GM19438 (cell line): ENCODE data around the gene SFTPA2.
"Not testable (repeated sequence)": the region's sequence is repeated elsewhere in the genome, so short reads cannot be mapped to it uniquely, and the experiment has no call there.

Source experiments
- ATAC-seq: cut with Tn5 transposase; IDR thresholded peaks from one replicate; pipeline ENCODE4 v1.9.1; 2021; ENCODE audit warnings: low read depth; ENCODE audit not compliant: unreplicated experiment

SFTPA2 gene

DNA sequence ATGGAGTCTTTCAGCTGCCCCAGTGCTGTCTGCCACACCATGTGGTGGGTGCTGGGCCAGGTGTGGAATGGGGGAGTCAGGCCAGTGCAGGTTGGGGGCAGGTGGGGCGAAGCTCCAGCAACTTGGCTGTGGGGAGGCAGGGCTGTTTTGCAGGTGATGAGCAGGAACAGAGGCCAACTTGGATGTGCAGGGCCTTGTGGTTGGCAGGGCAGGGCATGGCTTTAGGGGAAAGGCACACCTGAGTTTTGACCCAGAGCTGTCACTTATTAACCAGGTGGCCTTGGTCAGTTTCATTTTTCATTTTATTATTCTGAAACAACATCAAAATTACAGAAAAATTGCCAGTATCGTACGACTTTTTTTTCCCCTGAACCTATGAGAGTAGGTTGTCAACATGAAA lies 1.1 kb upstream of the SFTPA2 start:
- no peak for ATAC-seq

DNA sequence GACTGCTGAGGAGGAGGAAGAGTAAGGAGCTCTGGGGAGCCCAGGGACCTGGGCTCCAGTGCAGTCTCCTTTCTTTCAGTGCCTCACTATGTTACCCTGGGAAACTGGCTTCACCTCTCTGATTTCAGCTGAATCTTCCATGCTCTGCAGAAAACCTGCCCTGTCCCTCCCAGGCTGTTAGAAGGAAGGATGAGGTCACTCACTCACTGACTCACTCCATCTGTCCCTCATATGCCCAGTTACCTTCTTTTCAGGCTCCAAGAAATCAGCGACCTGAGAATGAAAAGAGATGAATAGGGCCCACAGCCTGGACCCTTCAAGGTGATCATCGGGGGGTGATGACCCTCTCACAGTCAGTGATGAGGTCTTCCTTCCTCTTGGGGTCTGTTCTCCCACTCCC lies 481 bp downstream of the SFTPA2 start:
- ATAC-seq, result no peak

DNA sequence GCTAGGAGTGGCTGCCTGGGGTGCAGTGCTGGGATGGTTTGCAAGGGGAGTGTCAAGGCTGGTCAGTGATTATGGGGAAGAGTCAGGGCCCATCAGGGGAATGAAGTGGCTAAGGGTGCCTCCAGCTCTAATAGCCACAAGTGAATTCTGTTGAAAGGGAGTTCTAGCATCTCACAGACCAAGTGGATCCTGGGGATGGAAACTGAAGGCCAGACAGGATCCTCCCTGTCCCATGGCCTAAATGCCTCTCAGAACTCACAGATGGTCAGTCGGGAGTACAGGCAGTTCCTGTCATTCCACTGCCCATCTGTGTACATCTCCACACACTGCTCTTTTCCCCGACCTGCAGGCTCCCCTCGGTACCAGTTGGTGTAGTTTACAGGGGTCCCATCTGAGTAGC lies 3.2 kb downstream of the SFTPA2 start:
- ATAC-seq, result not testable (repeated sequence)

DNA sequence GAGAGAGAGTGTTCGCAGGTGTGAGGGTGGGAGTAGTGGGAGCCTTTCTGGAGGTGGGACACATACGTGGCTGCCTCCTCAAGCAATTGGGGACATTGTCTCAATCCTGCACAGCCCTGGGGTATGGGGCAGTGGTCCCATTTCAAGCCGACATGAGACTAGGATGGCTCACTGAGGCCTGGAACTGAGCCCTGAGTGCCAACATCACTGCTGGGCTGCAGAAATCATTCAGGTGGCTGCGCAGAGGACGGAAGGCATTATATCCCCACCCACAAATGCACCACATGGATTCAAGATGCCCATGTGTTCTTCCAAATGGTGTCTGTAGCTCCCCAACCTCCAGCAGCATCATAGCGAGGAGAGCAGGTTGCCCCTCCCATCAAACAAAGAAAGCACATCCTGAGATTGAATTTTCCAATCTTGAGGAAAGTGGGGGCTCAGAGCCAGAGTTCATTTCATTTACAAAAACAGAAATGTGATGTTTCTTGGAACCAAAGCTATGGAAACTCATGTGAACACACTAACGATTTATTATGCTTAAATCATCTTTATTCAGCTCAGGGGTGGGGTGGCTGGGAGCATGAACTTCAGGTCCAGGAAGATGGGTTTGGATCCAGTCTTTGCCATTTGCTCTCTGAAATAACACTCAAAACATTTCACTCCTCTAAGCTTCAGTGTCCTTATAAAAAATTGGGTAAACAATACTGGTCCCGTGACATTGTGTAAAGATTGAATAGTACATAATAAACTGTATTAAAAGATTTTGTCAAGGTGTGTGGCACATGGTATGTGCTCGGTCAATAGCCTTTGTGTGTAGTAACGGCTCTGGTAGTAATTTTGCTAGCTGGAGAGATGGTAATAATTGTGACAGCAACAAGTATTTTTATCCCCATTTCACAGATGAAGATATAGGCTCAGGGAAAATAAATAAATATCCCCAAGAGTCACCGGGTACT lies 4.6 kb downstream of the SFTPA2 start:
- ATAC-seq, result no peak

DNA sequence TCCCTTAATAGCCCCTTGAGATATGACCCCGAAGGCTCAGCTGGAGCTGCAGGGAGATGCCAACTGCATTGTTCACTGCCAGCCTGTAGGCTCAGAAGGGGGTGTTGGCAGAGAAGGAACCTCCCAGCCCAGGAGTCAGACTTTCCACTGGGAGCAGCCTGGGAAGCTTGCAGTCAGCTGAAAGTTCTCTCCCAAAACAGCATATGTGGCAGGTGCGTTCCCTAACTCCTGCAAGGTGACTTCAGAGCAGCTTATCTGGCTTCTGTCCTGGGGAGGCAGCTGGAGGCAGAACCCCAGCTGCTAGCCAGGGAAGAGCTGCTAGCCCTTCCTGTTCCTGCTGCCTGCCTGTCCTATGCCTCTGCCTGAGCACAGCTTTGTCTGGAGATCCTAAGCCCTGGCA lies 8.1 kb downstream of the SFTPA2 start:
- ATAC-seq, result no peak

DNA sequence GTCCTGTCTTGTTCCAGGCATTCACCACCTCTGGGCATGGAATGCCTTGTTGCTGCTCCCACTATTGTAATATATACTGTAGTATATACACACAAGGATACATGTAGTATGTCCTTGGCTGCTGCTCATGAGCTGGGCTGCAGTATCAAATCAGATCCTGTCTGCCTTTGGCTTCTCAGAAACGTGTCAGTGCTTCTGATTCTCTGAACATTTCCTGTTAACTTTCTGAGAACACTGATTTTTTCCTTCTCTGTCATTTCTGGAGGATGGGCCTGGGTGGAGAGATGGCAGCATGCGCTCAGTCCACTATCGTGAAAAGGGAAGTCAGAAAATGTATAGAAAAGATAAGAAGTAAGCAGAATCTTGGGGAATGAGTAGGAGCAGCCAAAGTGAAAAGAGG lies 12.2 kb downstream of the SFTPA2 start:
- no peak for ATAC-seq

DNA sequence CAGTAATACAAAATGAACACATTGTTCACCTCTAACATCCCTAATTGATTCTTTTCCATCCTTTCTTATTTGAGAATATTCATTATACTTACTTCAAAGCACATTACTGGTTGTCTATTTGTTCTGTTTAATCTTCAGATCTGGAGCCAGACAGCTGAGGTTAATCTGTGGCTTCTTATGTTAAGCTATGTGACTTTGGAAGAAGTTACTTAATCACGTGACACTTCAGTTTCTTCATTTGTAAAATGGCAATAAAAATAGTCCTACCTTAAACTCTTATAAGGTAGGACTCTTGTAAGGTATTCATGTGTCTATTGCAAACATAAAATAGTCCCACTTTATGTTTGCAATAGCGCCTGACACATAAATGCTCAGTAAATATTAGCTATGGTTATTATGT lies 13.1 kb downstream of the SFTPA2 start:
- ATAC-seq, result not testable (repeated sequence)

DNA sequence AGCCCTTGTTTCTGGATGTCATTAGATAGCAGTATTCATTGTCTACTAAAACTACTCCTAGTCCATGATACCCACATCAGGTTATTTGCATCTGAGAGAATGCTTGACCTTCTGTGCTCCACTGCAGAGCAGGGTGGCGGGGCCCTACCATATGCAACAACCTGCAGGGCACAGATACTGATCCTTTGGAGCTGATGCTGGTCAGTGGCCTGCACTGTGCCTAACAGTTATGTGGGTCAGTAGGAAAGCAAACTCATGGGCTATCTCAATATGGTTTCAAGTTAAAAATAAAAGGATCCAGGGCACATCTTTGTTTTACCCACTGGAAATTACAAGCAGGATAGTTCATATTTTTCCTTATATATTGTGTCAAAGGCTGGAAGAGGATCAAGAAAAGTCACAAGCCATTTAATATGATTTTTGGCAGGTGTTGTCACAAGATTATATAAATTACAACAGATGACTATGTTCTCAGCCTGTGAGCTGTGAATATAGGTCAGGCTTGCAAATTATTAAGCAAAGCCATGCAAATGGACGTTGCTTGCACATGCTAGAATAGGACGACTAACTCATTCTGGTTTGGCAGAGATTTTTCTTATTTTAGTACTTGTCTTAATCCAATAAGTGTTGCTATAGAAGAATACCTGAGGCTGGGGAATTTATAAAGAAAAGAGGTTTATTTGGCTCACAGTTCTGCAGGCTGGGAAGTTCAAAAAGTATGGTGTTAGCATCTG lies 15.1 kb downstream of the SFTPA2 start:
- not testable (repeated sequence) for ATAC-seq

DNA sequence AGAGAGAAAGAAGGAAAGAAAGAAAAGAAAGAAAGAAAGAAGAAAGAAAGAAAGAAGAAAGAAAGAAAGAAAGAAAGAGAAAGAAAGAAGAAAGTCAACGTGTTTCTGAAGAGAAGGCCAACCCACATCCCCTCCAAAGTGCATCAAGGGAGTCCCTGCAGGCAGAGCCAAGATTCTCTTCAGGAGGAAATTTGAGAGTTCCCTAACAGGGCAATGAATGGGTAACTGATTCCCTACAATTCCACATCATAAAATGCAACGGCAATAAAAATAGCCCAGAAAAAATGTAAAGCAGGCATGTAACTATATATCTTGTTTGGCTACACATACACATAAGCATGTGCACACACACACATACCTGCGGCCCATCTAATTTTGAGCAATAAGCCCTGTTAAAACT lies 15.8 kb downstream of the SFTPA2 start:
- not testable (repeated sequence) for ATAC-seq

DNA sequence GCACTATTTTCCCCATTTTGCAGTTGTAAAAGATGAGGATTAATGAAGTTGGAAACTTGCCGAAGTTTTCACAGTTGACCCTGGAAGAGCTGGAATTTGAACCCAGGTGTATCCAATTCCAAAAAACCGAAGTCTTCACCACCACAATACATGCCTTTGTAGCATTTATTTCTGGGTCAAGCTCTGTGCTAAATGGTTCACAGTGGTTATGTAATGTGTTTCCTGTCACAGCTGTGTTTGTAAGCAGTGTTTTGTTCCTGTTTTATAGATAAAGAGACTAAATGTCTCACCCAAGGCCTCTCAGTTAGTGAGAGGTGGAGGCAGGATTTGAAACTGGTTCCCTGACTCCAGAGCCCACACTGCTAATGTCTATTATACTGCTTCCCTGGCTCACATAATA lies 17.6 kb downstream of the SFTPA2 start:
- ATAC-seq, result no peak

DNA sequence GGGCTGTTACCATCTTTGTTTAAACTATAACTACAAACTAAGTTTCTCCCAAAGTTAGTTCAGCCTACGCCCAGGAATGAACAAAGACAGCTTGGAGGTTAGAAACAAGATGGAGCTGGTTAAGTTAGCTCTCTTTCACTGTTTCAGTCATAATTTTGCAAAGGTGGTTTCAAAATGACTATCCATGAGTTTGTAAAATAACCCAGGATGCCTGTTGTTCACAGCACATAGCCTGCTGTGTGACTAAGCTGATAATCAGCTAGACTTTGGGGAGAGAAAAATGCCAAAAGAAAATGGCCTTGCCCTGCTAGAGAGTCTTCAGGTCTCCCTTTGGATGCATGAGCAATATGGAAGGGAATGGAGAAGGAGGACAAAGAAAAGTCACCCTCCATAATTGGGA lies 19.3 kb downstream of the SFTPA2 start:
- peak; percentile 91 for ATAC-seq

DNA sequence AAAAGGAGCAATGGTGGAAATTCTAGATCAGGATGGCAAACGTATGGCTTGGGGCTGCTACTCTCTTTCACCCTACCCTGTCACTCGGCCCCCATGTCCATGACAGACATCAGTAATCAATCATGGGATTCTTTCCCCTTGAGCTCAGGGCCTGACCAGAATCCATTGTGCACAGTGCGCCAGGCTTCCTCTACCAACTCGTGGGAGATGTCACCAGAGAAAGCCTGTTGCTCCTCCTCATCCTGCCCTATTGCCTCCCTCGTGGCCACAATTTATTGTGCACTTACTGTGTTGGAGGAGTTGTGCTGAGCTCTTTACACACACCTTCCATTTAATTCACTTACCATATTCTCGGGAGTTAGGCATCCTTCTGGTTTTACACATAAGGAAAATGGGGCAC lies 21.9 kb downstream of the SFTPA2 start:
- ATAC-seq, result not testable (repeated sequence)

DNA sequence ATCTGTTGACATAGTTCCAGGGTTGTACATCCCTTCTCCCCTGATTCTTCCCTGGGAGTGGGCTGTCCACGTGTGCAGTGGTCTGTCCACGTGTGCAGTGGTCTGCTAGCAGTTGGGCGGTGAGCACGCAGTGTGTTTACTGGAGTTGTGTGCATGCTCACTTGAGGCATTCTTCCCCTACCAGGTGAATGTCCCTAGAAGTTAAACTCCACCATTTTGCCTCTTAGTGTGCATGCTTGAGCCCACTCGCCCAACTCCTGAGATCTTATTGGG lies 26.4 kb downstream of the SFTPA2 start:
- ATAC-seq, result not testable (repeated sequence)

DNA sequence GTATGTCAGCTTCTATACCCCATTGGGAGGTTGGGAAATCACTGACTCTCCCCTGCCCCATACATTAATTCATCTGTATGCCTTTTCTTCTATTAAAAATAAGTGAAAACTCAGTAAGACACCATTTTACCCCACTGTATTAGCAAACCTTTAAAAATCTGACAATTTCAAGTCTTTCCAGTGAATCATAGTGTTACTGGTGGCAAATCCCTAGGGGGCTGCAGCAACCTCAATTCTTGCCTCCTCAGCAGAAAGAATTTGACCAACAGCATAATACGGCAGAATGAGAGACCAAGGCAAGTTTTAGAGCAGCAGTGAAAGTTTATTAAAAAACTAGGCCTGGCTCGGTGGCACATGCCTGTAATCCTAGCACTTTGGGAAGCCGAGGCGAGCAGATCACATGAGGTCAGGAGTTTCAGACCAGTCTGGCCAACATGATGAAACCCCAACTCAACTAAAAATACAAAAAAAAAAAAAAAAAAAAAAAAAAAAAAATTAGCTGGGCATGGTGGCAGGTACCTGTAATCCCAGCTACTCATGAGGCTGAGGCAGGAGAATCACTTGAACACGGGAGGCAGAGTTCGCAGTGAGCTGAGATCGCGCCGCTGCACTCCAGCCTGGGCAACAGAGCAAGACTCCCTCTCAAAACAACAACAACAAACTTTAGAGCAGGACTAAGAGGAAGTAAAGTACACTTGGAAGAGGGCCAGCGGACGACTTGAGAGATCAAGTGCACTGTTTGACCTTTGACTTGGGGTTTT lies 26.9 kb downstream of the SFTPA2 start:
- not testable (repeated sequence) for ATAC-seq

DNA sequence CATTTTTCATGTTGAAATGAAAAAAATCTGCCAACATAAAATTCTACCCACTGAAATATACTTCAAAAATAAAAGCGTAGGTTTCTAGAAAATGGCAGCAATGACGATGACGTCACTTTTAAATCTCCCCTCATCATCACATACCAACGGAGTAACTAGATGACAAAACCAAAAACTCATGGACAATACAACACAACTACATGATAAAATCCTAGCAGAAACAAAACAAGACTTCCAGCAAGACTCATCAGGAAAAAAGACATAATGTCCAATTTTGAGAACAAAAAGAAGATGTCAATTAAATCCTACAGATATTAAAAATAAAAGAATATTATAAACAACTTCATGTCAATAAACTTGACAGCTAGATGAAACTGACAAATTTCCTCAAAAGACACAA lies 31.9 kb downstream of the SFTPA2 start:
- not testable (repeated sequence) for ATAC-seq

DNA sequence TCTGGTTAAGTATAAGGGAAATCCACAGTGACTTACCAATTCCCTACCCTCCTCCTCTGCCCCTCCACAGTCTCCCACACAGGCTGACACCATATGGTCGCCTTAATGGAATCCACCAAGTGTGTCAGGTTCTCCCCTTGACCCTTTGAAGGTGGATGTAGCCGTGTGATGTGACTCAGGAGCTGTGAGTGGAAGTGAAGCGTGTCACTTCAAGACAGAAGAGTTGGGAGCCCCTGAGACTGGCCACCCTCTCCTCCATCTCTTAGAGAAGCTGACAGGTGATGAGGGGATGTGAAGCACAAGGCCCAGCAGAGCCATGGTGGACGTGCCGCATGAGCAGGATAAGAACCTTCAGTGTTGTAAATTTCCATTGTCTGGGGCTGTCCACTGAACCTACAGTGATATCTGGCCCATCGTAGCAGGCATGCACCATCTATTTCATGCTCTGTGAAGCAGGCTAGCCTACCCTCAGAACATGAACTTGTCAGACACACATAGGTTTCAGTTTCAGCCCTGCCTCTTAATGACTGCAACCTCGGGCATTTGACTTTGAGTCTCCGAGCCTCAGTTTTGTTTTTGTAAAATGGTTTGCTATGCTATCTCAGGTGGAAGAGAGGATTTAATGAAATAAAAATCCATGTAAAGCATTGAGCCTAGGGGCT lies 35.0 kb downstream of the SFTPA2 start:
- peak; percentile 92 for ATAC-seq

DNA sequence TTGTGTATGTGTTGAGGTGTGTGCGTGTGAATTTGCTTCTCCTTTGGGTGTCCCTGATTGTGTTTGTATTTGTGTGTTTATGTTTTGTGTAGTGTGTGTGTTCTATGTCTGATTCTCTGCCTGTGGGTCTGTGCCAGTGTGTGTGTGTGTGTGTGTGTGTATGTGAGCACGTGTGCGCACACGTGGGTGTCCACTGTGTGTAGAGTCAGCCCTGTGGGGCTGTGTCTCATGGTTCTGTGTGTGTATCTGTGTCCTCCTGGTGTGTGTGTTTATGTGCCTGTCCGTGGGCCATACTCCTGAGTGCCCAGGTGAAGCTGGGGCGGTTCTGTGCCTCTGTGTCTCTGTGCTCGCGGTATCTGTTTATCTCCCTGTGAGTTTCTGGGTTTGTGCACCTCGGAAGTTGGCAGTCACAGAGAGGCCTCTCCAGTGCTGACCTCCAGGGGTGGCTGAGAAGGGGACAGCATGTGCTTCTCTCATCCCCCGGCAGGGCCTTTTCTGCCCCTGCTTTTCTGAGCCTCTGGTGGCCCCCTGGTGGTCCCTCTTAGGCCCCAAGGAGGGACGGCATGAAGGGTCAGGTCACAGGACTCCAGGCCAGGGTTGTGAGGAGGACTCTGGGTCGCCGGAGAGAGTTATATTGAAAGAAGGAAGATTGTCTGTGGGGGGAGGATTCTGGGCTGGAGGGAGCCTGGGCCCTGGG lies 36.9 kb downstream of the SFTPA2 start:
- ATAC-seq, result not testable (repeated sequence)

DNA sequence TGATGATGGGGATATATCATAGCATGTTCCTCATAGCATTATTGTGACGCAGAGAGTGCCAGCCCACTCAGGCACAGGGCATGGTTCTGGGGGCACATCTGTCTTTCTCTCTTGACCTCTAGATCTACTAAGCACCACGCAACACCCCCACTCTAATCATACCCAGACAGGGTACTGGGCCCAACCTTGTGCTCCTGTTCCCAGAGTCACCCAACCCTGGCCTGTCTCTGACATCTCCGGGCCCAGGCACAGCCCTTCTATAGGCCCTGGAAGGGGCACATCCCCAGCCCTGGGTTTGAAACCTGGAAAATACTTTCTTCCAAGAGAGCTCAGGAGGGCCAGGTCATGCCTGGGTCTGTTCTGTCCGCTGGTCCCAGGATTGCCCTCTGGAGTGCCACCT lies 37.7 kb downstream of the SFTPA2 start:
- ATAC-seq, result not testable (repeated sequence)

DNA sequence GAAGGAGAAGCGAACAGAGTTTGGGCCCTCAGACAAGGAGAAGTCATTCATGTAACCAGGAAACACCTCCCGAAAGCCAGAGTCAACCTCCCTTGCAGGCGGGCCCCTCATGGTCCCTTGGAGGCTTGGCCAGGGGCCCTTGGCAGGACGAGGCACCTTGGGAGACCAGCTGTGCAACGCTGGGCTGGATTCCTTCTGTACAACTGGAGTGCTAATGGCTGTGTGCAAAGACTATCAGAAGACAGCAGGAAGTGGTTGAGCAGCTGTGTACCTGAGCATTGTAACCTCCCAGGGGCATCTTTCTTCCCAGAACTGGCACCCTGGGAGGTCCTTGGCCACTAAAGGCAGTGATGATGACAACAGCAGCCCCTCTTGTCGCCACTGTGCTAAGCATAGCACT lies 38.5 kb downstream of the SFTPA2 start:
- not testable (repeated sequence) for ATAC-seq

DNA sequence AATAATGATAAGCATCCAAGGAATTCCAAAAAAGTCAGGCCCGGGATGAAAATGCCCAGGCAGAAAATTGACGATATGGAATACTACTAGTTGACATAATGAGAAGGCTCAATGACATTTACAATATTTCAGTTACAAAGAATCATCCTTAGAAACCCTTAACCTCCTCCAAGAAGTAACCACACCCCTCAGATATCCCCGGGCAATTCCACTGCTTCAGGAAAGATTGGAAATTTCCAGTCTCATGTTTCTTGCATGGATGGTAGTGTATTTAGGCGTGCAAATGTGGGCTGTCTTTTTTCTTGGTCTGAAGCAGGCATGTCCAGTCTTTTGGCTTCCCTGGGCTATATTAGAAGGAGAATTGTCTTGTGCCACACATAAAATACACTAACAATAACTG lies 42.6 kb downstream of the SFTPA2 start:
- not testable (repeated sequence) for ATAC-seq
